Measurements from ENCODE around the gene CFAP61.

The CFAP61 gene

DNA sequence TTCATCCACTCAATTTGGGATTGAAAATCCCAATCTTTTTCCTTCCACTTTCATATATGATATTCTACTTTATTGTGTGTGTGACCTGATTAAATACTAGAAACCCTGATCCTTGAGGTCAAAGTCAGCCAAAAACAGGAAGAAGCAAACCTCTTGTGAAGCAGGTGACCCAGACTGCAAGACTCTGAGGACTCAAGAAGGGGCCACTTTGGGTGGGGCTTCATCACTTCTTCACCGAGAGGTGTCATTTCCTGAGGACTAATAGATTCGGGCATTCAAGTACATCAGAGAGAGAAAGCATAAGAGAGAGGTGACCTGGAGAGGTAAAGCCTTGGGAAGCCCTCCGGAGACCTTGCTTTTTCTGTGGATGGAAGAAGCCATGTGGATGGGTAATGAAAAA lies 129.0 kb downstream of the CFAP61 start:
- no peaks in the 10 kb centered on the region for H3K36me3 ChIP-seq (ENCODE audit: control insufficient read depth in 2 of 2, insufficient read depth in 1 of 2, low read length in 2 of 2)
- no peak overlapping the region for H3K4me3 ChIP-seq (ENCODE audit: low read depth, low read length)
- CTCF ChIA-PET = no interaction called here
- POLR2A ChIA-PET = no interaction called here
- H3K4me1 ChIP-seq (ENCODE audit: control insufficient read depth, insufficient read depth, low read length) = no peaks in the 10 kb centered on the region
- H3K9me3 ChIP-seq (ENCODE audit: control insufficient read depth, insufficient read depth, low read depth, low read length) = no peaks in the 10 kb centered on the region
- no peak overlapping the region for H3K27ac ChIP-seq (ENCODE audit: extremely low read depth, low read depth, low read length)
- TF ChIP-seq ZNF624 (tag by site-specific recombination; IDR thresholded peaks at IDR 0.05) = no peak
- TF ChIP-seq PRDM4 (tag by site-specific recombination; IDR thresholded peaks at IDR 0.05) = no peak
- TF ChIP-seq ZNF239 (tag by site-specific recombination; IDR thresholded peaks at IDR 0.05) = no peak
- TF ChIP-seq ZNF621 (tag by site-specific recombination; IDR thresholded peaks at IDR 0.05) = no peak

- H3K4me3 ChIP-seq (ENCODE audit: low read depth, low read length) = no peak overlapping the region
- POLR2A ChIA-PET = no interaction called here
These were observed 131.8 kb downstream of the CFAP61 start for GRCh38 chr20:20184149-20184548.

GRCh38 chr20:20184706-20185105 lies 132.4 kb downstream of the CFAP61 start:
- no peaks in the 10 kb centered on the region for H3K9me3 ChIP-seq (ENCODE audit: control insufficient read depth, insufficient read depth, low read depth, low read length)
- CTCF ChIA-PET = interaction anchor here (0.6 kb wide), 1 partner anchor 590 kb away, joined by 3 read pairs; no protein-coding TSS in a partner anchor
- no peak for TF ChIP-seq PATZ1 (tag by site-specific recombination; IDR thresholded peaks at IDR 0.05)
- no peak for TF ChIP-seq GLIS1 (tag by site-specific recombination; IDR thresholded peaks at IDR 0.05)
- TF ChIP-seq OSR2 (tag by site-specific recombination; IDR thresholded peaks at IDR 0.05) = 0 out of 2 replicates have a peak, but pooled peaks have one; percentile 32
- TF ChIP-seq ZBTB11 (tag by site-specific recombination; conservative IDR thresholded peaks at IDR 0.05; ENCODE audit: low read depth) = peak; percentile 53; the same call in 1 of the 2 replicates
- TF ChIP-seq ZNF423 (tag by site-specific recombination; IDR thresholded peaks at IDR 0.05) = no peak
- TF ChIP-seq, protein P1, sequence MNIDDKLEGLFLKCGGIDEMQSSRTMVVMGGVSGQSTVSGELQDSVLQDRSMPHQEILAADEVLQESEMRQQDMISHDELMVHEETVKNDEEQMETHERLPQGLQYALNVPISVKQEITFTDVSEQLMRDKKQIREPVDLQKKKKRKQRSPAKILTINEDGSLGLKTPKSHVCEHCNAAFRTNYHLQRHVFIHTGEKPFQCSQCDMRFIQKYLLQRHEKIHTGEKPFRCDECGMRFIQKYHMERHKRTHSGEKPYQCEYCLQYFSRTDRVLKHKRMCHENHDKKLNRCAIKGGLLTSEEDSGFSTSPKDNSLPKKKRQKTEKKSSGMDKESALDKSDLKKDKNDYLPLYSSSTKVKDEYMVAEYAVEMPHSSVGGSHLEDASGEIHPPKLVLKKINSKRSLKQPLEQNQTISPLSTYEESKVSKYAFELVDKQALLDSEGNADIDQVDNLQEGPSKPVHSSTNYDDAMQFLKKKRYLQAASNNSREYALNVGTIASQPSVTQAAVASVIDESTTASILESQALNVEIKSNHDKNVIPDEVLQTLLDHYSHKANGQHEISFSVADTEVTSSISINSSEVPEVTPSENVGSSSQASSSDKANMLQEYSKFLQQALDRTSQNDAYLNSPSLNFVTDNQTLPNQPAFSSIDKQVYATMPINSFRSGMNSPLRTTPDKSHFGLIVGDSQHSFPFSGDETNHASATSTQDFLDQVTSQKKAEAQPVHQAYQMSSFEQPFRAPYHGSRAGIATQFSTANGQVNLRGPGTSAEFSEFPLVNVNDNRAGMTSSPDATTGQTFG (tag by site-specific recombination; IDR thresholded peaks at IDR 0.05; ENCODE audit: borderline replicate concordance) = no peak
- TF ChIP-seq ZNF514 (tag by site-specific recombination; IDR thresholded peaks at IDR 0.05) = no peak
- H3K4me3 ChIP-seq (ENCODE audit: low read depth, low read length) = no peak overlapping the region
- H3K27ac ChIP-seq (ENCODE audit: extremely low read depth, low read depth, low read length) = no peak overlapping the region
- POLR2A ChIA-PET = no interaction called here
- H3K4me1 ChIP-seq (ENCODE audit: control insufficient read depth, insufficient read depth, low read length) = no peaks in the 10 kb centered on the region
- H3K36me3 ChIP-seq (ENCODE audit: control insufficient read depth in 2 of 2, insufficient read depth in 1 of 2, low read length in 2 of 2) = no peaks in the 10 kb centered on the region

More at GRCh38 chr20:20184149-20184548, 131.8 kb downstream of the CFAP61 start:
- Histone ChIP-seq H3K27ac (ENCODE audit: extremely low read depth, low read depth, low read length) (no peak overlapping the region), H3K9me3 (ENCODE audit: control insufficient read depth, insufficient read depth, low read depth, low read length) (no peaks in the 10 kb centered on the region), H3K36me3 (ENCODE audit: control insufficient read depth in 2 of 2, insufficient read depth in 1 of 2, low read length in 2 of 2) (no peaks in the 10 kb centered on the region), H3K4me1 (ENCODE audit: control insufficient read depth, insufficient read depth, low read length) (no peaks in the 10 kb centered on the region)
- CTCF ChIA-PET = interaction anchor here (0.7 to 0.9 kb wide), 4 partner anchors 9 to 181 kb away, joined by 3 to 5 read pairs (median 3); no protein-coding TSS in a partner anchor
- no peak for TF ChIP-seq SETDB1 (IDR thresholded peaks at IDR 0.05; ENCODE audit: insufficient read length, low read length)
- TF ChIP-seq ZNF624 (tag by site-specific recombination; IDR thresholded peaks at IDR 0.05) = no peak
- peak; percentile 92 for TF ChIP-seq ZNF664 (tag by site-specific recombination; IDR thresholded peaks at IDR 0.05)
- no peak for TF ChIP-seq ZNF639 (tag by site-specific recombination; IDR thresholded peaks at IDR 0.05)
- peak; percentile 27 for TF ChIP-seq ZNF654 (tag by site-specific recombination; IDR thresholded peaks at IDR 0.05; ENCODE audit: low read depth)
- TF ChIP-seq ZNF677 (tag by site-specific recombination; IDR thresholded peaks at IDR 0.05) = no peak
